Testis (tissue), 3 donors: ENCODE measurements around the gene NUTF2. TPM values are rescaled to one million over a fixed set of nuclear protein-coding genes. Genes with fewer than 3 reads are reported as not detected.

ENCODE experiments used
- DNase-seq: peaks from one replicate; pipeline ENCODE4 v3.0.0-alpha.2; 2019
- H3K27ac ChIP-seq, 2 donors: fragments of 200-600 bp; sonication (generic); one replicate each; pipeline ENCODE4 v1.5.1; 2019
- H3K27me3 ChIP-seq: fragments of 200-600 bp; sonication (generic); one replicate; pipeline ENCODE4 v1.5.1; 2019
- H3K36me3 ChIP-seq: fragments of 200-600 bp; sonication (generic); one replicate; pipeline ENCODE4 v1.5.1; 2017; ENCODE audit warnings: low read depth; ENCODE audit errors: missing control alignments
- H3K4me1 ChIP-seq: fragments of 200-600 bp; sonication (generic); one replicate; pipeline ENCODE4 v1.5.1; 2019
- H3K4me3 ChIP-seq, 2 donors: fragments of 200-600 bp; sonication (generic); one replicate each; pipeline ENCODE4 v1.5.1; 2017 to 2019
- H3K9me3 ChIP-seq: fragments of 200-600 bp; sonication (generic); one replicate; pipeline ENCODE4 v1.5.1; 2017
- POLR2A ChIP-seq: fragments of 450-650 bp; IDR thresholded peaks from one replicate; pipeline ENCODE4 v1.6.1; 2017; ENCODE audit warnings: antibody characterized with exemption, mild to moderate bottlenecking, moderate library complexity
- WGBS, 2 donors: methylation state at CpG; one replicate each; pipeline ENCODE4 v1.1.5; 2018; 5-methylcytosine and 5-hydroxymethylcytosine counted together
- intact Hi-C: fragments of 100-400 bp; cut with DNase I; formaldehyde crosslinking; loops from one replicate; pipeline ENCODE4 v1.15.1; 2023; ENCODE audit warnings: low total_unique reads
- polyA plus RNA-seq: library from polyadenylated mRNA; stranded (reverse); fragments of 350-450 nt; fragmentation: Illumina TruSeq; extraction: RNeasy Lipid Tissue Mini Kit (QIAGEN cat#74804); gene quantifications from one replicate; pipeline ENCODE4 v1.2.3, GENCODE V29; 2014; ENCODE audit warnings: low read depth, low replicate concordance; ENCODE audit not compliant: insufficient read depth
- total RNA-seq, 2 donors: library from RNA; depleted of rRNA; stranded (reverse); fragments of >200 nt; gene quantifications; one replicate each; pipeline ENCODE4 v1.2.3, GENCODE V29; 2016
- TF ChIP-seq, protein P1 (sequence below), 3 experiments: fragments of 450-650 bp in 2 of 3; fragments of 200-600 bp in 1 of 3; sonication (generic) in 1 of 3; IDR thresholded peaks; one replicate each; pipeline ENCODE4 v1.5.1; 2016 to 2019; ENCODE audit warnings: antibody characterized with exemption in 3 of 3, mild to moderate bottlenecking in 2 of 3, moderate library complexity in 1 of 3

Gene NUTF2
- total and polyA plus RNA-seq, 3 donors from 2014 or later: 121 to 297 (median 239) TPM

DNA sequence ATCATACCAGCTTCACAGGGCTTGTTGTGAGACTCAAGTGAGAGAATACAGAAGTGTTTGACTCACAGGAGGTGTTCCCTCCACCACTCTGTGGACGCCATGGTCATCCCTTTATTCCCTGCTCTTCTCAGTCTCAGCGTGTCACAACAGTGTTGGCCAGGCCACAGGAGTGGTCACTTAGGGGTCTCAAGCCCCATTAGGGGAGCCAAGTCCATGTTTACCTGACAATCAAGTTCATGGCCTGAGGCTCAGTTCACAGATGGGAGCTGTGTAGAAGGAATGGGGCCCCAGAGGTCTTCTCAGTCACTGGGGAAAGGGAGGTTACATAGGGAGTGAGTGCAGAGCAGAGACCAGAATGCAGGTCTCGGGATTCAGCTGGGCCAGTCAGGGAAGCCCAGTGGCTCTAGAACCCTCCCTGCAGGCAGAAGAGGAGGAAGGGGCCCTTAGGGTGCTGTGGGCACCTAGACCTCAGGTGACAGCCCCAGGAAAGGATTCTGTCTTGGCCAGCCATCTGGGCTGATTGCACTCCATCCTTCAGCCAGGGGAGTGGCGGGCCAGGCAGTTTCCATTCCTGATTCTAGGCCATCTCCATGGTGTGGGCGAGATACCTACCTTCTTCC lies 10.3 kb downstream of the NUTF2 start:
- no peak for DNase-seq
- TF ChIP-seq POLR2A: no peak
- TF ChIP-seq, protein P1, sequence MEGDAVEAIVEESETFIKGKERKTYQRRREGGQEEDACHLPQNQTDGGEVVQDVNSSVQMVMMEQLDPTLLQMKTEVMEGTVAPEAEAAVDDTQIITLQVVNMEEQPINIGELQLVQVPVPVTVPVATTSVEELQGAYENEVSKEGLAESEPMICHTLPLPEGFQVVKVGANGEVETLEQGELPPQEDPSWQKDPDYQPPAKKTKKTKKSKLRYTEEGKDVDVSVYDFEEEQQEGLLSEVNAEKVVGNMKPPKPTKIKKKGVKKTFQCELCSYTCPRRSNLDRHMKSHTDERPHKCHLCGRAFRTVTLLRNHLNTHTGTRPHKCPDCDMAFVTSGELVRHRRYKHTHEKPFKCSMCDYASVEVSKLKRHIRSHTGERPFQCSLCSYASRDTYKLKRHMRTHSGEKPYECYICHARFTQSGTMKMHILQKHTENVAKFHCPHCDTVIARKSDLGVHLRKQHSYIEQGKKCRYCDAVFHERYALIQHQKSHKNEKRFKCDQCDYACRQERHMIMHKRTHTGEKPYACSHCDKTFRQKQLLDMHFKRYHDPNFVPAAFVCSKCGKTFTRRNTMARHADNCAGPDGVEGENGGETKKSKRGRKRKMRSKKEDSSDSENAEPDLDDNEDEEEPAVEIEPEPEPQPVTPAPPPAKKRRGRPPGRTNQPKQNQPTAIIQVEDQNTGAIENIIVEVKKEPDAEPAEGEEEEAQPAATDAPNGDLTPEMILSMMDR (IDR thresholded peaks at IDR 0.05): no peak
- Histone ChIP-seq H3K27ac (peak overlapping the region in 1 of 2 donors; percentile 37), H3K36me3 (no peaks in the 10 kb centered on the region), H3K4me1 (peaks cover 28% of the 10 kb centered on the region), H3K27me3 (no peaks in the 10 kb centered on the region), H3K4me3 (no peak overlapping the region), H3K9me3 (no peaks in the 10 kb centered on the region)
- intact Hi-C loops: no loop called here
- WGBS, 2 donors: 84 to 89% methylated on average over 5 of the region's 5 CpGs

DNA sequence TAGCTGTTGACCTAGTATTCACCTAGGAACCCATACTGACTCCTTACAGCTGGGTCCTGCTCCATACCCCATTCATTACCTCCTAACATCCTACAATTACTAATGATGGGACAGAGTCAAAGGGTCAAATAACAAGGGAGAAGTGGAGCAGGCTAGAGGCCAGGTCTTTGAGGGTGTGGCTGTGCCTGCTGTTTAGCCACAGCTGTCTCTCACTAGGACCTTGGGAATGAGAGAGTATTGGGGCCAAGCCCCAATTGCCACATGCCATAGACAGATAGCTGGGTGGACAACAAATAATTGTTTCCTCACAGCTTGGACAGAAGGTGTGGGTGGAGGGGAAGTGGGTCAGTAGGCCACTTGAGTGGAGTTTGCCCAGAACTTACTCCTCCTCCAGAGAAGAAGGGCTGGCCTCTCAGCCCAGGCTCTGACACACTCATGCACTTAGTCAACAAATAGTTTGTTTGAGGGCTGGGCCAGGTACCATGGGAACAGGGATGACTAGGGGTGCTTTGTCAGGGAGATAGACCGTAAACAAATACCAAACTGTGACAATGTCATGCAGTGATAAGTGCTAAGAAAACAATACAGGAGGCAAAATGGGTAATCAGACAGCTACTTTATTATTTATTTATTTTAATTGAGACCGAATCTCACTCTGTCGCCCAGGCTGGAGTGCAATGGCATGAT lies 11.0 kb downstream of the NUTF2 start:
- peak overlapping the region in 1 of 2 donors; percentile 37 for H3K27ac ChIP-seq
- 57 to 58% methylated on average over 3 of the region's 3 CpGs for WGBS, 2 donors

DNA sequence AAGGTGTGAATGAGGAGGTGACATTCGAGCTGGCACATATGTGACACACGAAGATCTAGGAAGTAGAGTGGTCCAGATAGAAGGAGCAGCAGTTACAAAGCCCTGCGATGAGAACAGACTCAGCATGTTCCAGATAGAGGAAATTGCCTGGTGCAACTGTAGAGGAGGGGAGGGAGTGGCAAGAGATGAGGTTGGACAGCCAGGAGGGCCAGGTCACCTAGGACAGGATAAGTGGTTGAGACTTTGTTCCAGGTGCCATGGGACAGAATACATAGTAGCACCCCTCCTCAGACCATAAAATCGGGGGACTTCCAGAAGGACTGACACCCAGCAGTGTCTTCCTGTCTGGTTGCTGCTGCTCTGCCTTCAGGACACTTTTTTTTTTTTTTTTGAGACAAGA lies 11.8 kb downstream of the NUTF2 start:
- intact Hi-C loops: no loop called here
- peak overlapping the region in 1 of 2 donors; percentile 3 for H3K27ac ChIP-seq
- H3K36me3 ChIP-seq: no peaks in the 10 kb centered on the region
- no peak overlapping the region for H3K4me3 ChIP-seq
- H3K9me3 ChIP-seq: no peaks in the 10 kb centered on the region
- no peaks in the 10 kb centered on the region for H3K27me3 ChIP-seq
- 72 to 74% methylated on average over 4 of the region's 4 CpGs for WGBS, 2 donors
- no peak for DNase-seq
- peaks cover 40% of the 10 kb centered on the region for H3K4me1 ChIP-seq
- no peak for TF ChIP-seq POLR2A
- TF ChIP-seq, protein P1 (IDR thresholded peaks at IDR 0.05): no peak

More for the DNA sequence above, 11.0 kb downstream of the NUTF2 start:
- H3K9me3 ChIP-seq: no peaks in the 10 kb centered on the region
- H3K36me3 ChIP-seq: no peaks in the 10 kb centered on the region
- intact Hi-C loops: no loop called here
- TF ChIP-seq, protein P1 (IDR thresholded peaks at IDR 0.05): no peak
- no peak for TF ChIP-seq POLR2A
- peak; percentile 60 for DNase-seq
- peaks cover 33% of the 10 kb centered on the region for H3K4me1 ChIP-seq
- H3K27me3 ChIP-seq: no peaks in the 10 kb centered on the region
- H3K4me3 ChIP-seq: no peak overlapping the region

DNA sequence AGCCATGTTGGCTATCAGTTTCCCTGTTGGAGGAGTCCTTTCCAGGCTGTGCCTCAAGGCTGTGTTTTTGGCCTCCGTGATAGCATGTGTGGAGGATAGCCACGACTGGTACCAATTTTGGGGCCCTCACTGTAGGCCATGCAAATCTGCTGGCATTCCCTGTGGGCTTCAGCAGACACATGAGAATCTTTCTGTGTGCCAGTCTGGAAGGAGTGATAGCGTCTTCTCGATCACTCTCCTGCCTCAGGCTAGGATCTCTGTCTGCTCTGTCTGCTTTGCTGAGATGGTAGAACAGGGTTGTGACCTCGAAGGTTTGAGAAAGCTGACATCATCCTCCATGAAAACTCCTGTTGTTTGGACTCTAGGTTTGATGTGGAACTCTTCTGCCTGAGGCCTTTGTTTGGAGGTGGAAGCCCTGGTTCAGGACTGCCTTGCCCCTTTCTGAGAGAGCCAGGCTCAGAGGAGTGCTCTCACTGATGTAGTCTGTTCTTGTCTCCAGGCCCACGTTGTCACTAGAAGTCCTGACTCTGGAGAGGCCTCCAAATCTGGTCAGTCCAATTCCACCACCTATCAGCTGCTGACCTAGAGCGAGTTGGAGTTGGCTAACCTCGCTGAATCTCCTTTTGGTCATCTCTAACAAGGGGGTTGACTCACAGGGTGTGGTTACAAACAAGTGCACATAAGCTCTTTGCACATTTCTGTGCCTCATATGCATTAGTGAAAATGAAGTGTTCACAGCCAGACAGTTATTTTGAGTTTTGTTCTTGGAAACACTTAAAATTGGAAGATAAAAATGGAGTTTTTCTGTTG lies 14.1 kb downstream of the NUTF2 start:
- WGBS, 2 donors: 80 to 81% methylated on average over 2 to 8 of the region's 8 CpGs
- TF ChIP-seq, protein P1 (IDR thresholded peaks at IDR 0.05): no peak
- no peak for TF ChIP-seq POLR2A
- no peaks in the 10 kb centered on the region for H3K36me3 ChIP-seq
- no peaks in the 10 kb centered on the region for H3K27me3 ChIP-seq
- H3K4me1 ChIP-seq: peaks cover 47% of the 10 kb centered on the region
- no peak for DNase-seq
- intact Hi-C loops: no loop called here
- no peak overlapping the region for H3K27ac ChIP-seq
- H3K4me3 ChIP-seq: no peak overlapping the region
- no peaks in the 10 kb centered on the region for H3K9me3 ChIP-seq
